DOHH2 (cell line): Measurements from ENCODE around the gene TRPM3.

Experiments
- CTCF ChIP-seq: fragments of 200-600 bp; sonication (generic); IDR thresholded peaks from one replicate; pipeline ENCODE4 v1.5.1; 2014; ENCODE audit warnings: antibody characterized with exemption, mild to moderate bottlenecking, low read depth, low read length; ENCODE audit not compliant: poor library complexity, severe bottlenecking
- EZH2phosphoT487 ChIP-seq: fragments of 200-600 bp; sonication (generic); IDR thresholded peaks from 2 replicates; pipeline ENCODE4 v1.6.1; 2017; ENCODE audit warnings: borderline replicate concordance, mild to moderate bottlenecking, antibody characterized with exemption, low read length, moderate library complexity, mixed read lengths

- TF ChIP-seq CTCF (no peak), EZH2phosphoT487 (no peak)
These were observed 167.3 kb downstream of the TRPM3 start for GRCh38 chr9:70954126-70954525.
